DND-41 (cell line): ENCODE results near the gene EML1.

Experiments
- EZH2 ChIP-seq: IDR thresholded peaks from 3 replicates; pipeline ENCODE4 v1.6.1; 2012; ENCODE audit warnings: borderline replicate concordance, low read depth, mild to moderate bottlenecking, moderate library complexity, low read length, inconsistent platforms; ENCODE audit not compliant: severe bottlenecking
- TF ChIP-seq, protein P1 (sequence below): IDR thresholded peaks from 2 replicates; pipeline ENCODE4 v1.5.1; 2012; ENCODE audit warnings: borderline replicate concordance, low read length, moderate library complexity, mild to moderate bottlenecking; ENCODE audit not compliant: poor library complexity, severe bottlenecking; ENCODE audit errors: extremely low read depth

GRCh38 chr14:99875421-99875820, 82.2 kb downstream of the EML1 start:
- TF ChIP-seq, protein P1, sequence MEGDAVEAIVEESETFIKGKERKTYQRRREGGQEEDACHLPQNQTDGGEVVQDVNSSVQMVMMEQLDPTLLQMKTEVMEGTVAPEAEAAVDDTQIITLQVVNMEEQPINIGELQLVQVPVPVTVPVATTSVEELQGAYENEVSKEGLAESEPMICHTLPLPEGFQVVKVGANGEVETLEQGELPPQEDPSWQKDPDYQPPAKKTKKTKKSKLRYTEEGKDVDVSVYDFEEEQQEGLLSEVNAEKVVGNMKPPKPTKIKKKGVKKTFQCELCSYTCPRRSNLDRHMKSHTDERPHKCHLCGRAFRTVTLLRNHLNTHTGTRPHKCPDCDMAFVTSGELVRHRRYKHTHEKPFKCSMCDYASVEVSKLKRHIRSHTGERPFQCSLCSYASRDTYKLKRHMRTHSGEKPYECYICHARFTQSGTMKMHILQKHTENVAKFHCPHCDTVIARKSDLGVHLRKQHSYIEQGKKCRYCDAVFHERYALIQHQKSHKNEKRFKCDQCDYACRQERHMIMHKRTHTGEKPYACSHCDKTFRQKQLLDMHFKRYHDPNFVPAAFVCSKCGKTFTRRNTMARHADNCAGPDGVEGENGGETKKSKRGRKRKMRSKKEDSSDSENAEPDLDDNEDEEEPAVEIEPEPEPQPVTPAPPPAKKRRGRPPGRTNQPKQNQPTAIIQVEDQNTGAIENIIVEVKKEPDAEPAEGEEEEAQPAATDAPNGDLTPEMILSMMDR, result no peak
- TF ChIP-seq EZH2, result no peak
